Loucy (cell line): ENCODE data around the gene RGL3.
A peak's percentile ranks its signal among the peaks of the same experiment; 100 is the strongest.

Experiments used
- H2AFZ ChIP-seq: fragments of 200-600 bp; sonication (generic); 2 replicates; pipeline ENCODE4 v1.6.0; 2016; ENCODE audit warnings: antibody characterized with exemption, mild to moderate bottlenecking, low read length, moderate library complexity
- H3F3A ChIP-seq: fragments of 200-600 bp; 2 replicates; pipeline ENCODE4 v1.6.0; 2016; ENCODE audit warnings: antibody characterized with exemption, low read depth, mild to moderate bottlenecking
- H3K27me3 ChIP-seq: fragments of 200-600 bp; sonication (generic); 2 replicates; pipeline ENCODE4 v1.6.1; 2014; ENCODE audit warnings: low read length, mild to moderate bottlenecking; ENCODE audit not compliant: insufficient read depth, poor library complexity, severe bottlenecking
- H3K36me3 ChIP-seq: fragments of 200-600 bp; sonication (generic); 2 replicates; pipeline ENCODE4 v1.6.1; 2016; ENCODE audit warnings: low read length; ENCODE audit not compliant: insufficient read depth
- H3K4me1 ChIP-seq: fragments of 200-600 bp; sonication (generic); 2 replicates; pipeline ENCODE4 v1.5.1; 2014; ENCODE audit warnings: low read length, mild to moderate bottlenecking; ENCODE audit not compliant: insufficient read depth, poor library complexity, severe bottlenecking
- H3K4me2 ChIP-seq: fragments of 200-600 bp; sonication (generic); 2 replicates; pipeline ENCODE4 v1.6.0; 2014; ENCODE audit warnings: antibody characterized with exemption, low read length, low read depth, mild to moderate bottlenecking; ENCODE audit not compliant: poor library complexity, severe bottlenecking
- H3K4me3 ChIP-seq: fragments of 200-600 bp; sonication (generic); 2 replicates; pipeline ENCODE4 v1.5.1; 2014; ENCODE audit warnings: low read length, mild to moderate bottlenecking, mixed read lengths; ENCODE audit not compliant: poor library complexity, severe bottlenecking
- H3K79me2 ChIP-seq: fragments of 200-600 bp; sonication (generic); 2 replicates; pipeline ENCODE4 v1.6.1; 2014; ENCODE audit warnings: low read length; ENCODE audit not compliant: insufficient read depth
- H3K9ac ChIP-seq: fragments of 200-600 bp; sonication (generic); 2 replicates; pipeline ENCODE4 v1.6.0; 2014; ENCODE audit warnings: mild to moderate bottlenecking, low read depth, low read length, moderate library complexity; ENCODE audit not compliant: poor library complexity, severe bottlenecking
- H3K9me2 ChIP-seq: fragments of 200-600 bp; sonication (generic); replicated peaks from 2 replicates; pipeline ENCODE4 v1.6.1; 2016; ENCODE audit warnings: low read depth, low read length, mixed read lengths
- H3K9me3 ChIP-seq: fragments of 200-600 bp; sonication (generic); 2 replicates; pipeline ENCODE4 v1.6.1; 2014; ENCODE audit warnings: mild to moderate bottlenecking, antibody characterized with exemption, low read length, low read depth; ENCODE audit not compliant: insufficient read depth
- H4K20me1 ChIP-seq: fragments of 200-600 bp; sonication (generic); 2 replicates; pipeline ENCODE4 v1.6.0; 2014; ENCODE audit warnings: antibody characterized with exemption, low read length, mild to moderate bottlenecking; ENCODE audit not compliant: insufficient read depth, poor library complexity, severe bottlenecking
- EZH2phosphoT487 ChIP-seq: fragments of 200-600 bp; IDR thresholded peaks from 2 replicates; pipeline ENCODE4 v1.6.1; 2018; ENCODE audit warnings: antibody characterized with exemption, mild to moderate bottlenecking, moderate library complexity, borderline replicate concordance
- TF ChIP-seq, protein P1 (sequence below): fragments of 200-600 bp; sonication (generic); conservative IDR thresholded peaks from 2 replicates; pipeline ENCODE4 v1.5.1; 2014; ENCODE audit warnings: mild to moderate bottlenecking, antibody characterized with exemption, low read length

The RGL3 gene

DNA sequence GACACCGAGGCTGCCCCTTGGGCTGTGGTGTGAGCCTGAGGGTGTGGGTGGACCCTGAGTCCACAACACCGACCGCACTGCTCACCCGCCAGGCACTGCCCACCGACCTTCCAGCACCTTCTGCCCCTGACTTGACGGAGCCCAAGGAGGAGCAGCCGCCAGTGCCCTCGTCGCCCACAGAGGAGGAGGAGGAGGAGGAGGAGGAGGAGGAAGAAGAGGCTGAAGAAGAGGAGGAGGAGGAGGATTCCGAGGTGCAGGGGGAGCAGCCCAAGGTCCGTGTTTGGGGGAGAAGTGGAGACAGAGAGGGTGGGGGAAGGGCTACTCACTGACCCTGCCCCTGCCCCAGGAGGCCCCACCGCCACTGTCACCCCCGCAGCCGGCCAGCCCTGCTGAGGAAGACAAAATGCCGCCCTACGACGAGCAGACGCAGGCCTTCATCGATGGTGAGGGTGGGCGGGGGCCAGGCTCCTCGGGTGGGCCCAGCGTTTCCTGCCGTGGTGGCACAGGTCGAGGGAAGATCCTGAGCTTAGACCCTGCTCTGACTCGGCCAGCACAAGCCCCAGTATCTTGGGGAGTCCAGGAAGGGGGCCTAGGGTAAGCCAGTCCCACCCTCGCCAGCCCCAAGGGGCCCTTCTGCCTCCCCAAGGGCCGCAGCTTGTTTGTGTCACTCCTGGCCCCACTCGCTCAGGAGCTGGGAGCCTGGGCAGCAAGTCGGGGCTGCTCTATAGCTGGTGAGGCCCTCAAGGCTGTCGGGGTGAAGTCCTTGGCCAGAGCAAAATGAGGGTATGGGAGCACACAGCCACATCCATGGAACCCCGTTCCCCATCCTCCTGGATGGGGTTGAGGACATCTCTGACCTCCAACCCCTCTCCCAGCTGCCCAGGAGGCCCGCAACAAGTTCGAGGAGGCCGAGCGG is 28.5 kb upstream of the RGL3 start:
- no peaks in the 10 kb centered on the region for H3K9me3 ChIP-seq
- TF ChIP-seq, protein P1, sequence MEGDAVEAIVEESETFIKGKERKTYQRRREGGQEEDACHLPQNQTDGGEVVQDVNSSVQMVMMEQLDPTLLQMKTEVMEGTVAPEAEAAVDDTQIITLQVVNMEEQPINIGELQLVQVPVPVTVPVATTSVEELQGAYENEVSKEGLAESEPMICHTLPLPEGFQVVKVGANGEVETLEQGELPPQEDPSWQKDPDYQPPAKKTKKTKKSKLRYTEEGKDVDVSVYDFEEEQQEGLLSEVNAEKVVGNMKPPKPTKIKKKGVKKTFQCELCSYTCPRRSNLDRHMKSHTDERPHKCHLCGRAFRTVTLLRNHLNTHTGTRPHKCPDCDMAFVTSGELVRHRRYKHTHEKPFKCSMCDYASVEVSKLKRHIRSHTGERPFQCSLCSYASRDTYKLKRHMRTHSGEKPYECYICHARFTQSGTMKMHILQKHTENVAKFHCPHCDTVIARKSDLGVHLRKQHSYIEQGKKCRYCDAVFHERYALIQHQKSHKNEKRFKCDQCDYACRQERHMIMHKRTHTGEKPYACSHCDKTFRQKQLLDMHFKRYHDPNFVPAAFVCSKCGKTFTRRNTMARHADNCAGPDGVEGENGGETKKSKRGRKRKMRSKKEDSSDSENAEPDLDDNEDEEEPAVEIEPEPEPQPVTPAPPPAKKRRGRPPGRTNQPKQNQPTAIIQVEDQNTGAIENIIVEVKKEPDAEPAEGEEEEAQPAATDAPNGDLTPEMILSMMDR = no peak
- no peak for TF ChIP-seq EZH2phosphoT487
- H4K20me1 ChIP-seq = no peaks in the 10 kb centered on the region
- peaks cover 4% of the 10 kb centered on the region for H3K4me1 ChIP-seq
- no peaks in the 10 kb centered on the region for H3F3A ChIP-seq
- H3K9ac ChIP-seq = no peak overlapping the region
- H3K27me3 ChIP-seq = no peaks in the 10 kb centered on the region
- peaks cover 3% of the 10 kb centered on the region; the same call in 1 of the 2 replicates for H3K79me2 ChIP-seq
- no peak overlapping the region for H3K4me3 ChIP-seq
- H3K9me2 ChIP-seq = no peaks in the 10 kb centered on the region
- no peak overlapping the region for H2AFZ ChIP-seq
- H3K4me2 ChIP-seq = no peak overlapping the region
- H3K36me3 ChIP-seq = peaks cover 36% of the 10 kb centered on the region; the same call in 1 of the 2 replicates

GRCh38 chr19:11446652-11447301 is 27.7 kb upstream of the RGL3 start:
- Histone ChIP-seq H3K4me1 (peaks cover 7% of the 10 kb centered on the region), H3K36me3 (peaks cover 44% of the 10 kb centered on the region; the same call in 1 of the 2 replicates), H3K9me3 (no peaks in the 10 kb centered on the region)

GRCh38 chr19:11446271-11446651 is 27.1 kb upstream of the RGL3 start:
- Histone ChIP-seq H3K4me2 (no peak overlapping the region), H3F3A (no peaks in the 10 kb centered on the region), H3K9me3 (no peaks in the 10 kb centered on the region), H3K27me3 (no peaks in the 10 kb centered on the region), H3K4me1 (peaks cover 12% of the 10 kb centered on the region), H3K9ac (no peak overlapping the region), H3K36me3 (peaks cover 49% of the 10 kb centered on the region; the same call in 1 of the 2 replicates), H3K79me2 (peaks cover 10% of the 10 kb centered on the region; the same call in 1 of the 2 replicates), H4K20me1 (peaks cover 5% of the 10 kb centered on the region), H3K9me2 (no peaks in the 10 kb centered on the region), H3K4me3 (no peak overlapping the region), H2AFZ (no peak overlapping the region)
- TF ChIP-seq EZH2phosphoT487 = no peak
- TF ChIP-seq, protein P1 = no peak

More at GRCh38 chr19:11446652-11447301, 27.7 kb upstream of the RGL3 start:
- no peak overlapping the region for H3K4me2 ChIP-seq
- no peak overlapping the region for H3K4me3 ChIP-seq
- no peak for TF ChIP-seq EZH2phosphoT487
- TF ChIP-seq, protein P1 = peak; percentile 86
- H3K79me2 ChIP-seq = peaks cover 6% of the 10 kb centered on the region; the same call in 1 of the 2 replicates
- peaks cover 4% of the 10 kb centered on the region for H4K20me1 ChIP-seq
- H3F3A ChIP-seq = no peaks in the 10 kb centered on the region
- H3K27me3 ChIP-seq = no peaks in the 10 kb centered on the region
- H3K9me2 ChIP-seq = no peaks in the 10 kb centered on the region
- H3K9ac ChIP-seq = no peak overlapping the region
- no peak overlapping the region for H2AFZ ChIP-seq
